Muscle layer of duodenum (tissue), 2 donors: ENCODE data around the gene SMOC2.

ENCODE experiments used
- H3K27ac ChIP-seq: one replicate; pipeline ENCODE4 v1.7.0; 2013; ENCODE audit warnings: mild to moderate bottlenecking, low read length
- H3K27me3 ChIP-seq: one replicate; pipeline ENCODE4 v1.7.0; 2013; ENCODE audit warnings: low read depth, mild to moderate bottlenecking, control low read depth, low read length
- H3K36me3 ChIP-seq, 2 donors: one replicate each; pipeline ENCODE4 v1.7.0; 2013; ENCODE audit warnings: low read length in 2 of 2, control low read depth in 1 of 2, mild to moderate bottlenecking in 1 of 2; ENCODE audit not compliant: insufficient read depth in 2 of 2, control insufficient read depth in 1 of 2
- H3K4me1 ChIP-seq, 2 donors: one replicate each; pipeline ENCODE4 v1.7.0; 2013; ENCODE audit warnings: low read length in 2 of 2, mild to moderate bottlenecking in 2 of 2, control low read depth in 1 of 2, moderate library complexity in 1 of 2; ENCODE audit not compliant: insufficient read depth in 2 of 2, control insufficient read depth in 1 of 2
- H3K4me3 ChIP-seq, 2 donors: one replicate each; pipeline ENCODE4 v1.7.0; 2013; ENCODE audit warnings: low read length in 2 of 2, low read depth in 1 of 2, mild to moderate bottlenecking in 1 of 2
- H3K9me3 ChIP-seq, 2 donors: one replicate each; pipeline ENCODE4 v1.7.0; 2013; ENCODE audit warnings: low read length in 2 of 2, control low read depth in 1 of 2, mild to moderate bottlenecking in 1 of 2; ENCODE audit not compliant: control insufficient read depth in 1 of 2
- donor health status: healthy.

The SMOC2 gene

GRCh38 chr6:168440520-168441433, at the start of gene SMOC2:
SMOC2 (plus strand) TSS chr6:168441184; CDS start chr6:168441371, 187 bp downstream.
- H3K27me3 ChIP-seq = peaks cover 10% of the 10 kb centered on the region
- H3K36me3 ChIP-seq = no peaks in the 10 kb centered on the region
- H3K27ac ChIP-seq = no peak within 1 kb of the TSS
- H3K9me3 ChIP-seq = no peaks in the 10 kb centered on the region
- H3K4me3 ChIP-seq = peak within 1 kb of the TSS; percentile 63 to 83
- peaks cover 0 to 19% of the 10 kb centered on the region in 2 donors for H3K4me1 ChIP-seq

GRCh38 chr6:168393126-168393870, 47.7 kb upstream of the SMOC2 start:
- Histone ChIP-seq H3K4me1 (no peaks in the 10 kb centered on the region), H3K27ac (no peak overlapping the region)

GRCh38 chr6:168394606-168395005, 46.4 kb upstream of the SMOC2 start:
- no peaks in the 10 kb centered on the region for H3K27me3 ChIP-seq
- H3K27ac ChIP-seq = no peak overlapping the region
- no peak overlapping the region for H3K4me3 ChIP-seq
- no peaks in the 10 kb centered on the region for H3K36me3 ChIP-seq
- H3K9me3 ChIP-seq = no peaks in the 10 kb centered on the region
- no peaks in the 10 kb centered on the region for H3K4me1 ChIP-seq

More at GRCh38 chr6:168393126-168393870, 47.7 kb upstream of the SMOC2 start:
- Histone ChIP-seq H3K4me3 (no peak overlapping the region), H3K9me3 (no peaks in the 10 kb centered on the region), H3K36me3 (no peaks in the 10 kb centered on the region), H3K27me3 (no peaks in the 10 kb centered on the region)

GRCh38 chr6:168395983-168396382, 45.0 kb upstream of the SMOC2 start:
- H3K27ac ChIP-seq = no peak overlapping the region
- no peaks in the 10 kb centered on the region for H3K4me1 ChIP-seq
- H3K9me3 ChIP-seq = no peaks in the 10 kb centered on the region
- no peaks in the 10 kb centered on the region for H3K36me3 ChIP-seq
- no peaks in the 10 kb centered on the region for H3K27me3 ChIP-seq
- H3K4me3 ChIP-seq = no peak overlapping the region

GRCh38 chr6:168396561-168396960, 44.4 kb upstream of the SMOC2 start:
- no peaks in the 10 kb centered on the region for H3K36me3 ChIP-seq
- H3K27ac ChIP-seq = no peak overlapping the region
- no peak overlapping the region for H3K4me3 ChIP-seq
- no peaks in the 10 kb centered on the region for H3K27me3 ChIP-seq
- H3K4me1 ChIP-seq = no peaks in the 10 kb centered on the region
- no peaks in the 10 kb centered on the region for H3K9me3 ChIP-seq

GRCh38 chr6:168397012-168397411, 44.0 kb upstream of the SMOC2 start:
- no peak overlapping the region for H3K4me3 ChIP-seq

GRCh38 chr6:168400037-168400436, 40.9 kb upstream of the SMOC2 start:
- Histone ChIP-seq H3K27me3 (no peaks in the 10 kb centered on the region), H3K36me3 (no peaks in the 10 kb centered on the region), H3K27ac (no peak overlapping the region), H3K4me1 (no peaks in the 10 kb centered on the region), H3K9me3 (no peaks in the 10 kb centered on the region), H3K4me3 (no peak overlapping the region)

More at GRCh38 chr6:168397012-168397411, 44.0 kb upstream of the SMOC2 start:
- Histone ChIP-seq H3K9me3 (no peaks in the 10 kb centered on the region), H3K36me3 (no peaks in the 10 kb centered on the region), H3K27me3 (no peaks in the 10 kb centered on the region), H3K27ac (no peak overlapping the region), H3K4me1 (no peaks in the 10 kb centered on the region)

GRCh38 chr6:168403370-168404005, 37.5 kb upstream of the SMOC2 start:
- Histone ChIP-seq H3K4me3 (no peak overlapping the region), H3K27me3 (no peaks in the 10 kb centered on the region), H3K9me3 (no peaks in the 10 kb centered on the region), H3K4me1 (no peaks in the 10 kb centered on the region), H3K36me3 (no peaks in the 10 kb centered on the region), H3K27ac (no peak overlapping the region)

- Histone ChIP-seq H3K4me3 (no peak overlapping the region), H3K36me3 (no peaks in the 10 kb centered on the region), H3K27ac (no peak overlapping the region), H3K27me3 (no peaks in the 10 kb centered on the region), H3K4me1 (no peaks in the 10 kb centered on the region), H3K9me3 (no peaks in the 10 kb centered on the region)
These were observed 36.4 kb upstream of the SMOC2 start for GRCh38 chr6:168404560-168404959.

GRCh38 chr6:168407842-168408241, 33.1 kb upstream of the SMOC2 start:
- H3K27me3 ChIP-seq = no peaks in the 10 kb centered on the region
- H3K36me3 ChIP-seq = no peaks in the 10 kb centered on the region
- H3K4me1 ChIP-seq = no peaks in the 10 kb centered on the region
- H3K4me3 ChIP-seq = no peak overlapping the region
- H3K9me3 ChIP-seq = no peaks in the 10 kb centered on the region
- H3K27ac ChIP-seq = no peak overlapping the region

- Histone ChIP-seq H3K27ac (no peak overlapping the region), H3K36me3 (no peaks in the 10 kb centered on the region), H3K4me3 (no peak overlapping the region), H3K27me3 (no peaks in the 10 kb centered on the region), H3K9me3 (no peaks in the 10 kb centered on the region), H3K4me1 (no peaks in the 10 kb centered on the region)
These were observed 32.4 kb upstream of the SMOC2 start for GRCh38 chr6:168408504-168409136.
